ENCODE measurements around the gene GLB1L.

Gene GLB1L

GRCh38 chr2:219273937-219274336, 28.7 kb upstream of the GLB1L start:
- TF ChIP-seq, protein P1, sequence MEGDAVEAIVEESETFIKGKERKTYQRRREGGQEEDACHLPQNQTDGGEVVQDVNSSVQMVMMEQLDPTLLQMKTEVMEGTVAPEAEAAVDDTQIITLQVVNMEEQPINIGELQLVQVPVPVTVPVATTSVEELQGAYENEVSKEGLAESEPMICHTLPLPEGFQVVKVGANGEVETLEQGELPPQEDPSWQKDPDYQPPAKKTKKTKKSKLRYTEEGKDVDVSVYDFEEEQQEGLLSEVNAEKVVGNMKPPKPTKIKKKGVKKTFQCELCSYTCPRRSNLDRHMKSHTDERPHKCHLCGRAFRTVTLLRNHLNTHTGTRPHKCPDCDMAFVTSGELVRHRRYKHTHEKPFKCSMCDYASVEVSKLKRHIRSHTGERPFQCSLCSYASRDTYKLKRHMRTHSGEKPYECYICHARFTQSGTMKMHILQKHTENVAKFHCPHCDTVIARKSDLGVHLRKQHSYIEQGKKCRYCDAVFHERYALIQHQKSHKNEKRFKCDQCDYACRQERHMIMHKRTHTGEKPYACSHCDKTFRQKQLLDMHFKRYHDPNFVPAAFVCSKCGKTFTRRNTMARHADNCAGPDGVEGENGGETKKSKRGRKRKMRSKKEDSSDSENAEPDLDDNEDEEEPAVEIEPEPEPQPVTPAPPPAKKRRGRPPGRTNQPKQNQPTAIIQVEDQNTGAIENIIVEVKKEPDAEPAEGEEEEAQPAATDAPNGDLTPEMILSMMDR (conservative IDR thresholded peaks at IDR 0.05; ENCODE audit: control insufficient read depth, insufficient read depth, low read depth, low read length): no peak
- DNase-seq (ENCODE audit: low read depth): no peak
- H3K4me3 ChIP-seq (ENCODE audit: control insufficient read depth, low read depth, low read length): no peak overlapping the region

DNA sequence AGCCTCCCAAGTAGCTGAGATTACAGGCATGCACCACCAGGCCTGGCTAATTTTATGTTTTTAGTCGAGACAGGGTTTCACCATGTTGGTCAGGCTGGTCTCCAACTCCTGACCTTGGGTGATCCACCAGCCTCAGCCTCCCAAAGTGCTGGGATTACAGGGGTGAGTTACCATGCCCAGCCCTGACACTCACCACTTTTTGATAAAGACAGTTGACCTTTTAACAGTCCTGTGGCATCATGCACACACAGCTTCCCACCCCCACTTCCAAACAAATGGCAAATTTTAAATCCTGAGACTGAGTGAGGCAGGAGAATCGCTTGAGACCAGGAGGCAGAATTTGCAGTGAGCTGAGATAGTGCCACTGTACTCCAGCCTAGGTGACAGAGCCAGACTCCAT, 27.8 kb upstream of the GLB1L start:
- H3K4me3 ChIP-seq (ENCODE audit: control insufficient read depth, low read depth, low read length): no peak overlapping the region
- TF ChIP-seq, protein P1 (conservative IDR thresholded peaks at IDR 0.05; ENCODE audit: control insufficient read depth, insufficient read depth, low read depth, low read length): no peak
- no peak for DNase-seq (ENCODE audit: low read depth)

GRCh38 chr2:219272356-219272755, 27.1 kb upstream of the GLB1L start:
- DNase-seq (ENCODE audit: low read depth): no peak
- no peak overlapping the region for H3K4me3 ChIP-seq (ENCODE audit: control insufficient read depth, low read depth, low read length)
- TF ChIP-seq, protein P1 (conservative IDR thresholded peaks at IDR 0.05; ENCODE audit: control insufficient read depth, insufficient read depth, low read depth, low read length): no peak

- DNase-seq (ENCODE audit: low read depth): no peak
- H3K4me3 ChIP-seq (ENCODE audit: control insufficient read depth, low read depth, low read length): no peak overlapping the region
- TF ChIP-seq, protein P1 (conservative IDR thresholded peaks at IDR 0.05; ENCODE audit: control insufficient read depth, insufficient read depth, low read depth, low read length): no peak
These were observed 25.8 kb upstream of the GLB1L start for GRCh38 chr2:219271021-219271420.

- TF ChIP-seq, protein P1 (conservative IDR thresholded peaks at IDR 0.05; ENCODE audit: control insufficient read depth, insufficient read depth, low read depth, low read length): no peak
- no peak for DNase-seq (ENCODE audit: low read depth)
- no peak overlapping the region for H3K4me3 ChIP-seq (ENCODE audit: control insufficient read depth, low read depth, low read length)
These were observed 24.8 kb upstream of the GLB1L start for GRCh38 chr2:219270055-219270372.

DNA sequence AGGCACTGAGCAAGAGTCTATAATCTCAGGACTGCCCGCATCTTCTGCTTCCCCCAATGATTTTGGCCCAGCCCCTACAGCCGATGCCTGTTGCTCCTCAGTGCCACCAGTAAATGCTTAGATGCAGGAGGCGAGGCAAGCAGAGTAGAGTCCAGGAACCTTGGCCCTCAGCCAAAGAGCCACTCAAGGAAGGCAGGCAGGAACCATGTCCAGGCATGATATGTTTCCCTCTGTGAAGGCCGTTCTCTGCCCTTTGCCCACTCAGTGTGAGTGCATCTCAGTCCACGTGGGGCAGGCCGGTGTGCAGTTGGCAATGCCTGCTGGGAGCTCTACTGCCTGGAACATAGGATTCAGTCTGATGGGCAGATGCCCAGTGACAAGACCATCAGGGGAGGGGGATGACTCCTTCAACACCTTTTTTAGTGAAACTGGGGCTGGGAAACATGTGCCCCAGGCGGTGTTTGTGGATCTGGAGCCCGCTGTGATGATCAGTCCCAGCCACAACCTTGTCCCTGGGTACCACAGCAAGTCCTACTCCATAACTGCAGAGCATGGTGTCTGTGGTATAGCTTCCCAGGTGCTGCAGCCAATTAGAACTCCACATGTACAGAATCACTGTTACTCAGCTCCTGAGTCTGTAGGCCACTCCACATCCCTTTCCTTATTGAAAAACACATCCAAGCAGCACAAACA, 24.3 kb upstream of the GLB1L start:
- DNase-seq (ENCODE audit: low read depth): no peak
- no peak overlapping the region for H3K4me3 ChIP-seq (ENCODE audit: control insufficient read depth, low read depth, low read length)
- TF ChIP-seq, protein P1 (conservative IDR thresholded peaks at IDR 0.05; ENCODE audit: control insufficient read depth, insufficient read depth, low read depth, low read length): no peak

- TF ChIP-seq, protein P1 (conservative IDR thresholded peaks at IDR 0.05; ENCODE audit: control insufficient read depth, insufficient read depth, low read depth, low read length): no peak
- no peak overlapping the region for H3K4me3 ChIP-seq (ENCODE audit: control insufficient read depth, low read depth, low read length)
- no peak for DNase-seq (ENCODE audit: low read depth)
These were observed 23.1 kb upstream of the GLB1L start for GRCh38 chr2:219268294-219268693.
